Omental fat pad (tissue), 4 donors: ENCODE measurements around the gene TRERF1. TPM values are rescaled to one million over a fixed set of nuclear protein-coding genes. Genes with fewer than 3 reads are reported as not detected.

Experiments
- ATAC-seq: fragments of 150-250 bp; one replicate; pipeline ENCODE4 v1.9.1; 2016; ENCODE audit warnings: mild to moderate bottlenecking, moderate library complexity; ENCODE audit not compliant: low FRiP score
- DNase-seq: peaks from one replicate; pipeline ENCODE4 v3.0.0-alpha.2; 2019; ENCODE audit warnings: low spot score
- CTCF ChIP-seq, 3 donors: fragments of 450-650 bp; IDR thresholded peaks; one replicate each; pipeline ENCODE4 v1.5.1; 2016 to 2017; ENCODE audit warnings: antibody characterized with exemption in 3 of 3, mild to moderate bottlenecking in 3 of 3, moderate library complexity in 2 of 3
- total RNA-seq, 4 donors: library from RNA; depleted of rRNA; stranded (reverse); fragments of >200 nt; gene quantifications; one replicate each; pipeline ENCODE4 v1.1.0, GENCODE V29; 2016

The TRERF1 gene
- total RNA-seq, 4 donors from 2014 or later = 2.0 to 10.2 (median 2.6) TPM

GRCh38 chr6:42339991-42340401 is 111.7 kb downstream of the TRERF1 start:
- no peak for ATAC-seq
- no peak for DNase-seq
- no peak for TF ChIP-seq CTCF (IDR thresholded peaks at IDR 0.05)

GRCh38 chr6:42338744-42339222 is 112.9 kb downstream of the TRERF1 start:
- no peak for TF ChIP-seq CTCF (IDR thresholded peaks at IDR 0.05)
- DNase-seq (no peak), ATAC-seq (peak; percentile 92)

- DNase-seq = no peak
- no peak for TF ChIP-seq CTCF (IDR thresholded peaks at IDR 0.05)
- ATAC-seq = no peak
Measured at GRCh38 chr6:42337985-42338743, 113.6 kb downstream of the TRERF1 start.

- no peak for TF ChIP-seq CTCF (IDR thresholded peaks at IDR 0.05)
- DNase-seq = no peak
- ATAC-seq = no peak
Measured at GRCh38 chr6:42336431-42336830, 115.3 kb downstream of the TRERF1 start.

DNA sequence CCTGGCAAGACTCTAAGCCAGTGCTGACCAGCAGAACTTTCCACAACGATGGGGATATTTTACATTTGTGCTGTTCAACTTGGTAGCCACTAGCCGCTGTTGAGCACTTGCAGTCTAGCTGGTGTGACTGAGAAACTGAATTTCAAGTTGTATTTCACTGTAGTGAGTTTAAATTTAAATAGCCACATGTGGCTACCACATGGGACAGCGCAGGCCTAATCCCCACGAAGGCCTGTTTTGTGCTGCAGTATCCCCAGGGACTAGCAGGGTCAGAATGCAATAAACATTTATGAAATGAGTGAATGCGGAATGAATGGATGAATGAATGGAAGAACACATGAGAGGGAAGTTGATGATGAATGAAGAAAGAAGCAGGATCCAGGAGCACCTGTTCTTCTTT is 115.8 kb downstream of the TRERF1 start:
- TF ChIP-seq CTCF (IDR thresholded peaks at IDR 0.05) = no peak
- no peak for ATAC-seq
- no peak for DNase-seq

GRCh38 chr6:42334870-42335269 is 116.9 kb downstream of the TRERF1 start:
- DNase-seq (no peak), ATAC-seq (no peak)
- TF ChIP-seq CTCF (IDR thresholded peaks at IDR 0.05) = no peak

DNA sequence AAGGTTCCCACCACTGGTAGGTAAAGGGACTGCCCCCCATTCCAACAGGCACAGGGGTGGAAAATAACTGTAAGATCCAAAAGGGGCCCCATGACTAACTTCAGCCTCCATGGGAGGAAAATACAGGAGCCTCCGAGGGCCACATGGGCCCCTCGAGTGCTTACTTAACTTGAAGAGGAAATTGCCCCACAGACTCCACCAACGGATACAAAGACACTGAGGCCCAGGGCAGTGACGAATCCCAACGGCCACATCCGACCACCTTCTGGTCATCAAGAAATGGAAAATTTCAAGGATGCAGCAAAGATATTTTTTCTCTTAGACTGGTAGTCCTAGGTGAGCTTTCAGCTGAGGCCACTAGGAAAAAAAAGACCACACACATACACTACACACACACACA is 118.1 kb downstream of the TRERF1 start:
- no peak for DNase-seq
- TF ChIP-seq CTCF (IDR thresholded peaks at IDR 0.05) = no peak
- no peak for ATAC-seq
